ENCODE results near the gene AGBL4.

The AGBL4 gene

DNA sequence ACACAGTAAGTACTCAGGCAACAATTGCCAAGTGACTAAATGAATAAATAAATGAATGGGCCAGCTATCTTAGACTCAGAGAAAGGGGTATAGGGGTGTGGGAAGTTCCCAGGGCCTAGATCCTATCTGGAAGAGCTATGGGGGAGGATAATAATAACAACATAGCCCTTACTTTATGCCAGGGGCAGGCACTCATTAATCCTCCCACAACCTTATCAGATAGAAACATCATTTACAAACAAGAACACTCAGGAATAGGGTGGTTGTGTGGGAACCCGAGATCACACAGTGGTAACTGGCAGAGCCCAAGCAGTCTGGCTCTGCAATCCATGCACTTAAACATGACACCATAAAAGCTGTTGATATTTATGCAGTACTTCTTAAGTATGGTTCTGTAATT lies 1423.6 kb downstream of the AGBL4 start:
- H3K27ac ChIP-seq = no peak overlapping the region
- TF ChIP-seq, protein P1, sequence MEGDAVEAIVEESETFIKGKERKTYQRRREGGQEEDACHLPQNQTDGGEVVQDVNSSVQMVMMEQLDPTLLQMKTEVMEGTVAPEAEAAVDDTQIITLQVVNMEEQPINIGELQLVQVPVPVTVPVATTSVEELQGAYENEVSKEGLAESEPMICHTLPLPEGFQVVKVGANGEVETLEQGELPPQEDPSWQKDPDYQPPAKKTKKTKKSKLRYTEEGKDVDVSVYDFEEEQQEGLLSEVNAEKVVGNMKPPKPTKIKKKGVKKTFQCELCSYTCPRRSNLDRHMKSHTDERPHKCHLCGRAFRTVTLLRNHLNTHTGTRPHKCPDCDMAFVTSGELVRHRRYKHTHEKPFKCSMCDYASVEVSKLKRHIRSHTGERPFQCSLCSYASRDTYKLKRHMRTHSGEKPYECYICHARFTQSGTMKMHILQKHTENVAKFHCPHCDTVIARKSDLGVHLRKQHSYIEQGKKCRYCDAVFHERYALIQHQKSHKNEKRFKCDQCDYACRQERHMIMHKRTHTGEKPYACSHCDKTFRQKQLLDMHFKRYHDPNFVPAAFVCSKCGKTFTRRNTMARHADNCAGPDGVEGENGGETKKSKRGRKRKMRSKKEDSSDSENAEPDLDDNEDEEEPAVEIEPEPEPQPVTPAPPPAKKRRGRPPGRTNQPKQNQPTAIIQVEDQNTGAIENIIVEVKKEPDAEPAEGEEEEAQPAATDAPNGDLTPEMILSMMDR (IDR thresholded peaks at IDR 0.05) = no peak
- no peak for TF ChIP-seq ZFX (IDR thresholded peaks at IDR 0.05; ENCODE audit: borderline replicate concordance)

- TF ChIP-seq, protein P1 (IDR thresholded peaks at IDR 0.05) = no peak
- TF ChIP-seq ZFX (IDR thresholded peaks at IDR 0.05; ENCODE audit: borderline replicate concordance) = no peak
- H3K27ac ChIP-seq = no peak overlapping the region
These were observed 1426.1 kb downstream of the AGBL4 start for GRCh38 chr1:48597663-48598062.

GRCh38 chr1:48596046-48596445 lies 1427.7 kb downstream of the AGBL4 start:
- H3K27ac ChIP-seq = no peak overlapping the region
- TF ChIP-seq, protein P1 (IDR thresholded peaks at IDR 0.05) = no peak

GRCh38 chr1:48595613-48596012 lies 1428.1 kb downstream of the AGBL4 start:
- TF ChIP-seq ZFX (IDR thresholded peaks at IDR 0.05; ENCODE audit: borderline replicate concordance) = no peak
- TF ChIP-seq, protein P1 (IDR thresholded peaks at IDR 0.05) = no peak
- no peak overlapping the region for H3K27ac ChIP-seq

GRCh38 chr1:48592330-48592729 lies 1431.4 kb downstream of the AGBL4 start:
- TF ChIP-seq ZFX (IDR thresholded peaks at IDR 0.05; ENCODE audit: borderline replicate concordance) = no peak
- TF ChIP-seq, protein P1 (IDR thresholded peaks at IDR 0.05) = no peak
- H3K27ac ChIP-seq = no peak overlapping the region

GRCh38 chr1:48591181-48591580 lies 1432.6 kb downstream of the AGBL4 start:
- H3K27ac ChIP-seq = no peak overlapping the region
- TF ChIP-seq ZFX (IDR thresholded peaks at IDR 0.05; ENCODE audit: borderline replicate concordance) = no peak
- TF ChIP-seq, protein P1 (IDR thresholded peaks at IDR 0.05) = no peak

DNA sequence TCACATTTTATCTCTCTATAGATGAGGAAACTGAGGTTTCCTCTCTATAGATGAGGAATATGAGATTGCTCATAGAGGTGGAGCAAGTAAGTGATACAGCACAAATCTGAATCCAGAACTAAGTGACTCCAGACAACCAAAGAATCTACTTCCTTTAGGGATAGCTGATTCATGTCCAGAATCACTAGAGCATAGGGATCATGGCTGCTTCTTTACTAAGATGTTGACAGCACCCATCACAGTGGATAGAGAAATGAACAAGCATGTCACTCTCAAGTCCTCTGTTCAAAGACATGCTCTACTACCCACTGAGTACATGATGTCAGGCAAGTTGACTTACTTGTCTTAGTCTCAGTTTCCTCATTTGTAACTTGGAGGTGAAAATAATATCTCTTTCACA lies 1435.7 kb downstream of the AGBL4 start:
- TF ChIP-seq, protein P1 (IDR thresholded peaks at IDR 0.05) = no peak
- no peak for TF ChIP-seq ZFX (IDR thresholded peaks at IDR 0.05; ENCODE audit: borderline replicate concordance)
- no peak overlapping the region for H3K27ac ChIP-seq

All from 22Rv1 (cell line).